Islet precursor cell (in vitro differentiated cells): ENCODE data around the gene ENGASE.

Experiments
- DNase-seq: peaks from one replicate; pipeline ENCODE4 v3.0.0-alpha.2; 2018

Gene ENGASE

DNA sequence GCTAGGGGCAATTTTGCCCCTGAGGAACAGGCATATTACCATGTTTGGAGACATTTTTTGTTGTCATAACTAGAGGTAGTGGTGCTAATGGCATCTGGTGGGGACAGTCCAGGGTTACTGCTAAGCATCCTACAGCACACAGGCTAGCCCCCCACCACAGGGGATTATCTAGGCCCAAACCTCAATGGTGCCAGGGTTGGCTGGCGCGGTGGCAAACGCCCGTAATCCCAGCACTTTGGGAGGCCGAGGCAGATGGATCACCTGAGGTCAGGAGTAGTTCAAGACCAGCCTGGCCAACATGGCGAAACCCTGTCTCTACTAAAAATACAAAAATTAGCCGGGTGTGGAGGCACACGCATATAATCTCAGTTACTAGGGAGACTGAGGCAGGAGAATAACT lies 35.5 kb upstream of the ENGASE start:
- peak; percentile 31 for DNase-seq

DNA sequence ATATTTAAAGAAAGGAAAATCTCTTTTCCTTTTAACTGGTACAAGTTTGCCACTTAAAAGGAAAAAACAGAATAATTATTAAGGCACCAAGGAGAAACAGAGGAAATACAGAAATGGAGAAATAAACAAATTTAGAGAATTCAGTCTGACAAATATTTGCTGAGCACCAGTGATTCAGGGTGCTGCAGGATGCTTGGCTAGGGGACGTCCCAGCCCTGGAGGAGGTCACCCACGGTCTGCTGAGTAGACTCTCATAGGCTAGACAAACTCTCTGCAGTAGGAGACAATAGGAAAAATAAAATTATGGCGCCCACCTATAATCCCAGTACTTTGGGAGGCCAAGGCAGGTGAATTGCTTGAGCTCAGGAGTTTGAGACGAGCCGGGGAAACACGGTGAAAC lies 34.7 kb upstream of the ENGASE start:
- no peak for DNase-seq

DNA sequence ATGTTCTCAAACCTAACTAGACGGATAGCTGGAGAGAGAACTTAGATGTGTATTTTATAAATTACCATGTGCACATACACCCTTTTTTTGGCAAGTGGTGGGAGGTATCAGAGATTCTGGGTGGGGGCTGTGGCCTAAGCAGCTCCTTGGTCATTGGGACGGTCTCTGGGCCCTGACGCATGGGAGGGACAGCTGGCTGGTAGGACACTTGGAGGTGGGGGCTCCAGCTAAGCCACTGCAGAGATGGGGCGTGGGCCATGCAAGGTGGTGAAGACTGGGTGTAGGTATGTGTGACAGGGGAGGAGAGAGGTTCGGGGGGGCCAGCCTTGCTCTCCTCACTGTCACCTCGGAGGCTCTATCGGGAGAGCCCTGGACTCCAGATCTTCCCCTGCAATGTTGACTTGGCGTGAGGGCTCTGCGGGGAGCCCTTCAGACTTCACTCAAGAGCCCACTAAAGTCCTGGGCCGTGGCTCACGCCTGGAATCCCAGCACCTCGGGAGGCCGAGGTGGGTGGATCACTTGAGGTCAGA lies 33.5 kb upstream of the ENGASE start:
- no peak for DNase-seq

- DNase-seq, result no peak
Observed at GRCh38 chr17:79041723-79042420, 32.8 kb upstream of the ENGASE start.

- no peak for DNase-seq
Observed at GRCh38 chr17:79042421-79043190, 32.0 kb upstream of the ENGASE start.

DNA sequence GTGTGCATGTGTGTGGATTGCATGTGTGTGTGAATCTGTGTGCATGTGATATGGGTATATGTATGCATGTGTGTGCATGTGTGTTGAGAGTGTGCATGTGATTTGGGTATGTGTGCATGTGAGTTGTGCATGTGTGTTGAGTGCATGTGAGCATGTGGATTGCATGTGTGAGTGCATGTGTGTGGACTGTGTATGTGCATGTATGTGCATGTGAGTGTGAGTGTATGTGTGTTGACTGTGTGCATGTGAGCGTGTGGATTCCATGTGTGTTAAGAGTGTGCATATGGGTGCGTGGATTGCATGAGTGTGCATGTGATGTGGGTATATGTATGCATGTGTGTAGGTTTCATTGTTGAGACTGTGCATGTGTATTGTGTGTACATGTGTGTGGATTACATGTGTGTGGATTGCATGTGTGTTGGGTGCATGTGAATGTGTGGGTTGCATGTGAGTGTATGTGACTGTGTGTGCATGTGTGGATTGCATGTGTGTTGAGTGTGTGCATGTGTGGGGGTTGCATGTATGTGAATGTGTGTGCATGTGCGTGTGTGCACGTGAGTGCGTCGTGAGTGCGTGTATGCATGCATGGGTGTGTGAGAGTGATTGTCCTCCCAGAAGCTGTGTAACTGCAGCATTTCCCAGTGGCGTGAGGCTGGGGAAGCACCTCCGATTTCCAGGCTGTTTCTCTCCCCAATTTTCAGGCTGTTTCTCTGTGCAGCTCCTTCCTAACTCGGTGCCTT lies 31.3 kb upstream of the ENGASE start:
- DNase-seq, result no peak

DNA sequence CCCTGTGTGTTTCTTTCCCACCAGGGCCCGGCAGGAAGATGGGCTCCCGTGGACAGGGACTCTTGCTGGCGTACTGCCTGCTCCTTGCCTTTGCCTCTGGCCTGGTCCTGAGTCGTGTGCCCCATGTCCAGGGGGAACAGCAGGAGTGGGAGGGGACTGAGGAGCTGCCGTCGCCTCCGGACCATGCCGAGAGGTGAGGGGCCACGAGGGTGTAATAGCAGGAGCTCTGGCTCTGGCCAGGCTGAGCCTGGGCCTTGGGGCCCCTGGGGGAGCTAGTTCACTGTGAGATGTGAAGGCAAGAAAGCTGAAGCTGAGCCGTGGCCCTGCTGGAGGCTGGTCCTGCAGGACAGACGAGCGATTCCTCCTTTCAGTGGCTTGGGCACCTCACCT lies 30.7 kb upstream of the ENGASE start:
- no peak for DNase-seq

GRCh38 chr17:79044462-79044861 lies 30.2 kb upstream of the ENGASE start:
- no peak for DNase-seq

DNA sequence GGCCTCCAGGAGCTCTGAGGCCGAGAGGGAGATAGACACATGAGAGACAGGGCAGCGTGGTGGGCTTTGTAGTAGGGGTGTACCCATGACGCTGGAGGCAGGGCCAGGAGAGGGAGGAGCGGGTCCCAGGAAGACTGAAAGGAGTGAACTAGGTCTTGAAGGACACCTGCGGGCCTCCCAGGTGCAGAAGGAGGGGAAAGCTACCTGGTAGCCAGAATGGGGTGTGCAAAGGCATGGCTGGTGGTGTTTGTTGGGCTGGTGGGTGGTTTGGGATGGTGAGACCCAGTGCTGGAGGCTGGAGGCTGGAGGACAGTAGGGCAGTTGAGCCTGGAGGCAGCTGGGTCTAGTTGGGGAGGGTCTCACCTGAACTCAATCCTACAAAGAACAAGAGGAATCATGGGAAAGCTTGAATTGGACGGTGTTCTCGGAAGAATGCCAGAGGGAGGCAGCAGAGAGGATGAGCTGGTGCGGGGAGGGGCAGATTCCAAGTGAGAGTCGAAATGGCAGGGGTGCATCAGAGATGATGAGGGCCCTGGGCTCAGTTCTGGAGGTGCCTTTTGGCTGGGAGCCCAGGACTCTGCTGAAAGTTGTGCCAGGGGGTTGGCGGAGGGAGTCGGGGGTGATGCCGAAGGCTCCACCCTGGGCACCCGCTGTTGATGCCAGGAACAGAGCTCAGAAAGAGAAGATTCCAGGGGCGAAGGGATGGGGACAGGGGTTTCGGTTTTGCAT lies 29.5 kb upstream of the ENGASE start:
- no peak for DNase-seq

DNA sequence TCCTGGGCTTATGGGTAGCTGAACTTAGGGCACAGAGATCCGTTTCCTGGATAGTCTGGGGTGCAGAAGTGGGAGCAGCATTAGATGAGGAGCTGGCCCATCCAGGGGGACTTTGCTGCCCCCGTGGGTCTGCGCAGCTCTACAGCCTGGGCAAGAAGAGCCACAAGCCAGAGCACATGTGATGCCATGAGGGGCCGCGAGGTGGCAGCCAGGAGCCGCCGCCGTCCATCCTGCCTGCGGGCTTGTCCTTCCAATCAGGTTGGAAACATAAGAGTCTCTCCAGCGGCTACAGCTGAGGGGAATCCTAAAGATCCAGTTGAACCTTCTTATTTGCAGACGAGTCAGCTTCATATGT lies 28.8 kb upstream of the ENGASE start:
- DNase-seq, result peak; percentile 94

DNA sequence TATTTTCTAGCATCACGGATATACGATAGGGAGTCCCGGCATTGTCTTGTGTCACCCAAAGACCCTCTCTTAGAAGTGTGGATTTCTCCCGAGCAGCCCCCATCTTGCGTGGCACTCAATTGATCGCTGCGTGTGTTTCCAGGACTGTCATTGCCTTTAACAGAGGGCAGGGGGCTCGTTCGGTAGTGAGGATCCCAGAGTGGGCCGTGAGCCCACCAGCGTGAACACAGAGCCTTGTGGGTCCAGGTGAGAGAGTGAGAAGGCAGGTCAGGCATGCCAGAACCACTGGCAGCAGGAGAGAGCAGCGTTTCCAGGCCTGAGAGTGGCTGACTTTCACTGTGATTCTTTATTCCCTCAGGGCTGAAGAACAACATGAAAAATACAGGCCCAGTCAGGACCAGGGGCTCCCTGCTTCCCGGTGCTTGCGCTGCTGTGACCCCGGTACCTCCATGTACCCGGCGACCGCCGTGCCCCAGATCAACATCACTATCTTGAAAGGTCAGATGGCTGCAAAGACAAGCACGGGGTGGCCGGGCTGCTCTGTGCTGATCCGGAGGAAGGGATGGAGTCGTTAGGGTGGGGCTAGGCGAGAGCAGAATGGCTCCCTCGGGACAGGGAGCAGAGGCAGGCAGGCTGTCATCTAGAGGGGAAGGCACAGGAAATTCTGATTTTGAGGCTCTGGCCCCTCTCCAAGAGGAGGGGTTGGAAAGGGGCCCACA lies 28.3 kb upstream of the ENGASE start:
- no peak for DNase-seq

- no peak for DNase-seq
Observed at GRCh38 chr17:79046916-79047280, 27.7 kb upstream of the ENGASE start.

- no peak for DNase-seq
Observed at GRCh38 chr17:79047291-79047920, 27.2 kb upstream of the ENGASE start.

DNA sequence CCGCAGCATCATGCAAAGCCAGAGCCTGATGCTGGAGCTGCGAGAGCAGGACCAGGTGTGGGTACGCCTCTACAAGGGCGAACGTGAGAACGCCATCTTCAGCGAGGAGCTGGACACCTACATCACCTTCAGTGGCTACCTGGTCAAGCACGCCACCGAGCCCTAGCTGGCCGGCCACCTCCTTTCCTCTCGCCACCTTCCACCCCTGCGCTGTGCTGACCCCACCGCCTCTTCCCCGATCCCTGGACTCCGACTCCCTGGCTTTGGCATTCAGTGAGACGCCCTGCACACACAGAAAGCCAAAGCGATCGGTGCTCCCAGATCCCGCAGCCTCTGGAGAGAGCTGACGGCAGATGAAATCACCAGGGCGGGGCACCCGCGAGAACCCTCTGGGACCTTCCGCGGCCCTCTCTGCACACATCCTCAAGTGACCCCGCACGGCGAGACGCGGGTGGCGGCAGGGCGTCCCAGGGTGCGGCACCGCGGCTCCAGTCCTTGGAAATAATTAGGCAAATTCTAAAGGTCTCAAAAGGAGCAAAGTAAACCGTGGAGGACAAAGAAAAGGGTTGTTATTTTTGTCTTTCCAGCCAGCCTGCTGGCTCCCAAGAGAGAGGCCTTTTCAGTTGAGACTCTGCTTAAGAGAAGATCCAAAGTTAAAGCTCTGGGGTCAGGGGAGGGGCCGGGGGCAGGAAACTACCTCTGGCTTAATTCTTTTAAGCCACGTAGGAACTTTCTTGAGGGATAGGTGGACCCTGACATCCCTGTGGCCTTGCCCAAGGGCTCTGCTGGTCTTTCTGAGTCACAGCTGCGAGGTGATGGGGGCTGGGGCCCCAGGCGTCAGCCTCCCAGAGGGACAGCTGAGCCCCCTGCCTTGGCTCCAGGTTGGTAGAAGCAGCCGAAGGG lies 26.4 kb upstream of the ENGASE start:
- no peak for DNase-seq

DNA sequence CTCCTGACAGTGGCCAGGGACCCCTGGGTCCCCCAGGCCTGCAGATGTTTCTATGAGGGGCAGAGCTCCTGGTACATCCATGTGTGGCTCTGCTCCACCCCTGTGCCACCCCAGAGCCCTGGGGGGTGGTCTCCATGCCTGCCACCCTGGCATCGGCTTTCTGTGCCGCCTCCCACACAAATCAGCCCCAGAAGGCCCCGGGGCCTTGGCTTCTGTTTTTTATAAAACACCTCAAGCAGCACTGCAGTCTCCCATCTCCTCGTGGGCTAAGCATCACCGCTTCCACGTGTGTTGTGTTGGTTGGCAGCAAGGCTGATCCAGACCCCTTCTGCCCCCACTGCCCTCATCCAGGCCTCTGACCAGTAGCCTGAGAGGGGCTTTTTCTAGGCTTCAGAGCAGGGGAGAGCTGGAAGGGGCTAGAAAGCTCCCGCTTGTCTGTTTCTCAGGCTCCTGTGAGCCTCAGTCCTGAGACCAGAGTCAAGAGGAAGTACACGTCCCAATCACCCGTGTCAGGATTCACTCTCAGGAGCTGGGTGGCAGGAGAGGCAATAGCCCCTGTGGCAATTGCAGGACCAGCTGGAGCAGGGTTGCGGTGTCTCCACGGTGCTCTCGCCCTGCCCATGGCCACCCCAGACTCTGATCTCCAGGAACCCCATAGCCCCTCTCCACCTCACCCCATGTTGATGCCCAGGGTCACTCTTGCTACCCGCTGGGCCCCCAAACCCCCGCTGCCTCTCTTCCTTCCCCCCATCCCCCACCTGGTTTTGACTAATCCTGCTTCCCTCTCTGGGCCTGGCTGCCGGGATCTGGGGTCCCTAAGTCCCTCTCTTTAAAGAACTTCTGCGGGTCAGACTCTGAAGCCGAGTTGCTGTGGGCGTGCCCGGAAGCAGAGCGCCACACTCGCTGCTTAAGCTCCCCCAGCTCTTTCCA lies 25.5 kb upstream of the ENGASE start:
- no peak for DNase-seq

DNA sequence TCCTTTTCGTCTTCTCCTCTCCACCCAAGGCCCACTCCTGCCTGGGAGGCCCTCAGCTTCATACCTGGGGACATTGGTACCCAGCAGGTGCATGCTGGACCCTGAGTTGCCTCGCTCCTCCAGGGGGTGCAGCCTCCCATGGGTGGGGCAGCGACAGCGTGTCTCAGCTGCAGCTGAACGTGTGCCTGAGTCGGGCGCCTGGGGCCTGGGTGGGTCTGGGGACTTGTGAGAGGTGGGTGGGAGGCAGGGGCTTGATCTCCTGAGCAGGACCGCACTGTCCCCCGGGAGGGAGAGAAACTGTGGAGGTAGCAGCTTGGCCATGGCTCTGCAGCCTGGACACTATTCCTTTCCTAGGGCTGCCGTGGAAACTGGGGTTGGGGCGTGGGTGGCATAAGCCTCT lies 24.8 kb upstream of the ENGASE start:
- no peak for DNase-seq

GRCh38 chr17:79050551-79050950 lies 24.1 kb upstream of the ENGASE start:
- no peak for DNase-seq

DNA sequence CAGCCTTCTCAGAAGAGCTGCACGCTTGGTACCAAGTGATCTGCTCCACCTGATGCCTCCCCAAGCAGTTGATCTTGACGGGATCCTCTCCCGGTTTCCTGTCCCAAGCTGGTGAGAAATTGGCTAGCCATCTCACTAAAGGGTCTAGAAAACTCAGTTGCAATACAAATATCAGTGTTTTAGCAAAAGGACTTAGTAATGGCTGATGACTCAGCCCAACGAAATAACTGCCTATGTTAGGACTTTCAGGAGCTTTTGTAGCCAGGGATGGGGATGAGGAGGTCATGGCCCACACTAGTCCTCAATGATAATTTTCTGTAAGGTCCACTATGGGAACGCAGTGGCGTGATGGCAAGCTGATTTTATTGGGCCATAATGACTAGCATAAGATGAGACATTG lies 23.3 kb upstream of the ENGASE start:
- DNase-seq, result no peak

DNA sequence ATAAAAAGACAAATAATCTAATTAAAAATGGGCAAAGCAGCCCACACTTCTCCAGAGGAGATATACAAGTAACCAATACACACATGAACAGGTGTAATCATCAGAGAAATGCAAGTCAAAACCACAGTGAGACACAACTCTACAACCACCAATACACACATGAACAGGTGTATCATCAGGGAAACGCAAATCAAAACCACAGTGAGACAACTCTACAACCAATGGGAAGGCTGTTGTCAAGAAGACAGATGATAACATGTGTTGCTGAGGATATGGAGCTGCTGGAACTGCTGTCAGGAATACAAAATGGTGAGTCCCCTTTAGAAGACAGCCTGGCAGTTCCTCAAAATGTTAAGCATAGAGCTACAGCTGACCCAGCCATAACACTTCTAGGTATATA lies 22.5 kb upstream of the ENGASE start:
- DNase-seq, result no peak
